Keratinocyte (primary cell): ENCODE results near the gene TET1.

Source experiments
- EZH2 ChIP-seq: IDR thresholded peaks from one replicate; pipeline ENCODE4 v1.6.1; 2012; ENCODE audit warnings: inconsistent platforms, mild to moderate bottlenecking, low read length, moderate library complexity
- TF ChIP-seq, protein P1 (sequence below), 3 experiments: IDR thresholded peaks in 1 of 3; conservative IDR thresholded peaks in 1 of 3; optimal IDR thresholded peaks in 1 of 3; 2 replicates in 2 of 3; 3 replicates in 1 of 3; pipeline versions ENCODE3 to v1.5.1; 2011; ENCODE audit warnings: low read length in 3 of 3, mild to moderate bottlenecking in 3 of 3, moderate library complexity in 2 of 3, control low read depth in 1 of 3, inconsistent platforms in 1 of 3; ENCODE audit not compliant: insufficient read depth in 2 of 3; ENCODE audit errors: extremely low read depth in 1 of 3

DNA sequence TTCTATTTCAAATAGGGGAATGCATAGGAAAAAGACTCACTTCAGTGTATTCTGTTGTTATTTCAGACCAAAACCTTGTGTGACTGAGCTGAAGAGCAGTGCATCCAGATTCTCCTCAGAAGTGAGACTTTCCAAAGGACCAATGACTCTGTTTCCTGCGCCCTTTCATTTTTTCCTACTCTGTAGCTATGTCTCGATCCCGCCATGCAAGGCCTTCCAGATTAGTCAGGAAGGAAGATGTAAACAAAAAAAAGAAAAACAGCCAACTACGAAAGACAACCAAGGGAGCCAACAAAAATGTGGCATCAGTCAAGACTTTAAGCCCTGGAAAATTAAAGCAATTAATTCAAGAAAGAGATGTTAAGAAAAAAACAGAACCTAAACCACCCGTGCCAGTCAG lies 12.0 kb downstream of the TET1 start:
- TF ChIP-seq EZH2: no peak
- TF ChIP-seq, protein P1, sequence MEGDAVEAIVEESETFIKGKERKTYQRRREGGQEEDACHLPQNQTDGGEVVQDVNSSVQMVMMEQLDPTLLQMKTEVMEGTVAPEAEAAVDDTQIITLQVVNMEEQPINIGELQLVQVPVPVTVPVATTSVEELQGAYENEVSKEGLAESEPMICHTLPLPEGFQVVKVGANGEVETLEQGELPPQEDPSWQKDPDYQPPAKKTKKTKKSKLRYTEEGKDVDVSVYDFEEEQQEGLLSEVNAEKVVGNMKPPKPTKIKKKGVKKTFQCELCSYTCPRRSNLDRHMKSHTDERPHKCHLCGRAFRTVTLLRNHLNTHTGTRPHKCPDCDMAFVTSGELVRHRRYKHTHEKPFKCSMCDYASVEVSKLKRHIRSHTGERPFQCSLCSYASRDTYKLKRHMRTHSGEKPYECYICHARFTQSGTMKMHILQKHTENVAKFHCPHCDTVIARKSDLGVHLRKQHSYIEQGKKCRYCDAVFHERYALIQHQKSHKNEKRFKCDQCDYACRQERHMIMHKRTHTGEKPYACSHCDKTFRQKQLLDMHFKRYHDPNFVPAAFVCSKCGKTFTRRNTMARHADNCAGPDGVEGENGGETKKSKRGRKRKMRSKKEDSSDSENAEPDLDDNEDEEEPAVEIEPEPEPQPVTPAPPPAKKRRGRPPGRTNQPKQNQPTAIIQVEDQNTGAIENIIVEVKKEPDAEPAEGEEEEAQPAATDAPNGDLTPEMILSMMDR (optimal IDR thresholded peaks at IDR 0.05 in 1 of 3, IDR thresholded peaks at IDR 0.05 in 1 of 3, conservative IDR thresholded peaks at IDR 0.05 in 1 of 3; ENCODE audit: extremely low read depth in 1 of 3, insufficient read depth in 2 of 3, low read length in 3 of 3): no peak
